SH-SY5Y (cell line): Measurements from ENCODE around the gene TBC1D3B.

Source experiments
- GATA2 ChIP-seq: IDR thresholded peaks from 2 replicates; pipeline ENCODE4 v1.6.1; 2011; ENCODE audit warnings: mild to moderate bottlenecking, low read depth, low read length
- GATA3 ChIP-seq: IDR thresholded peaks from 2 replicates; pipeline ENCODE4 v1.6.1; 2011; ENCODE audit warnings: low read depth, mild to moderate bottlenecking, low read length, moderate library complexity

DNA sequence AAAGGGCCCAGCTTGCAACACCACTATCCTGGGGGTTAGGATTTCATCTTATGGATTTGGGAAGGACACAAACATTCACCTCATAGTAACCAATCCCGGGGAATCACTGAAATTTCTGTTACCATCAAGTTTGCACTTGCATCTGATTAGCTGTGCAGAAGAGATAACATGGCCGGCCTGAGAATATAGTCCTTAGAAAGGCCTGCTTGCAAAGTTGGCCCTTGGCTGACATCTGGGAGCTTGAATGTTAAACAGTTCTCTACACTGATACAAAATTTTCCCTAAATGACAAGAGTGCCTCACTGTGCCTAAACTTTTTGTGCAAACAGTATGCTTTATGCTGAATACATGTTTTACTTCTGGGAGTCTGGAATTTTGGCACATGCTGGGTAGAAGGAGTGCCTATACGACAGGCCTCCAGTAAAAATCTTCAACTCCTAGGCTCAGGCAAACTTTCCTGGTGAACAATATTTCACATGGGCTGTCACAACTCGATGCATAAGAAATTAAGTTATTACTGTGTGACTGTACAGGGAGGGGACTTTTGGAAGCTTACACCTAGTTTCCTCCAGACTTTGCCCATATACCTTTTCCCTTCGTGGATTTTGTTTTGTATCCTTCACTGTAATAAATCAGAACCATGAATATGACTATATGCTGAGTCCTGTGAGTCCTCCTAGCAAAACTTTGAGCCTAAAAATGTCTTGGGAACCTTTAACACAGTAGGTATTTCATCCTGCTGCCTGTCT lies 31.3 kb downstream of the TBC1D3B start:
- no peak for TF ChIP-seq GATA3
- TF ChIP-seq GATA2: no peak
